HL-60/S4 (cell line): ENCODE measurements around the gene SEPTIN11.
"Not testable (repeated sequence)": the region's sequence is repeated elsewhere in the genome, so short reads cannot be mapped to it uniquely, and the experiment has no call there.

ENCODE experiments used
- in situ Hi-C: fragments of 300-500 bp; cut with MboI; formaldehyde crosslinking; loops from 2 replicates; pipeline ENCODE4 v1.14.3; 2022; ENCODE audit warnings: low sequenced_read_pairs

The SEPTIN11 gene

GRCh38 chr4:76951672-76952010 is 2.1 kb downstream of the SEPTIN11 start:
- in situ Hi-C loops, result no loop called here

GRCh38 chr4:76952071-76952470 is 2.5 kb downstream of the SEPTIN11 start:
- in situ Hi-C loops, result no loop called here

- in situ Hi-C loops, result no loop called here
Measured at GRCh38 chr4:76952656-76953582, 3.4 kb downstream of the SEPTIN11 start.

- in situ Hi-C loops, result no loop called here
Measured at GRCh38 chr4:76953956-76954355, 4.4 kb downstream of the SEPTIN11 start.

- in situ Hi-C loops, result no loop called here
Measured at GRCh38 chr4:76954489-76954888, 4.9 kb downstream of the SEPTIN11 start.

GRCh38 chr4:76955182-76955581 is 5.6 kb downstream of the SEPTIN11 start:
- in situ Hi-C loops, result no loop called here

- in situ Hi-C loops, result no loop called here
Measured at GRCh38 chr4:76957004-76957738, 7.6 kb downstream of the SEPTIN11 start.

GRCh38 chr4:76958891-76959290 is 9.3 kb downstream of the SEPTIN11 start:
- in situ Hi-C loops, result no loop called here

- in situ Hi-C loops, result no loop called here
Measured at GRCh38 chr4:76960014-76960413, 10.5 kb downstream of the SEPTIN11 start.

GRCh38 chr4:76962406-76963130 is 13.0 kb downstream of the SEPTIN11 start:
- in situ Hi-C loops, result no loop called here

- in situ Hi-C loops, result no loop called here
Measured at GRCh38 chr4:76963131-76963750, 13.7 kb downstream of the SEPTIN11 start.

- in situ Hi-C loops, result not testable (repeated sequence)
Measured at GRCh38 chr4:76963927-76964326, 14.4 kb downstream of the SEPTIN11 start.

- in situ Hi-C loops, result no loop called here
Measured at GRCh38 chr4:76964769-76965168, 15.2 kb downstream of the SEPTIN11 start.

- in situ Hi-C loops, result no loop called here
Measured at GRCh38 chr4:76965866-76966579, 16.5 kb downstream of the SEPTIN11 start.

GRCh38 chr4:76968937-76969336 is 19.4 kb downstream of the SEPTIN11 start:
- in situ Hi-C loops, result no loop called here

- in situ Hi-C loops, result no loop called here
Measured at GRCh38 chr4:76969495-76969894, 19.9 kb downstream of the SEPTIN11 start.

- in situ Hi-C loops, result no loop called here
Measured at GRCh38 chr4:76969941-76970529, 20.5 kb downstream of the SEPTIN11 start.

GRCh38 chr4:76972306-76972705 is 22.8 kb downstream of the SEPTIN11 start:
- in situ Hi-C loops, result no loop called here

- in situ Hi-C loops, result no loop called here
Measured at GRCh38 chr4:76974150-76974549, 24.6 kb downstream of the SEPTIN11 start.

- in situ Hi-C loops, result no loop called here
Measured at GRCh38 chr4:76977113-76977512, 27.6 kb downstream of the SEPTIN11 start.
